ENCODE data around the gene HNRNPA1. TPM values are rescaled to one million over a fixed set of nuclear protein-coding genes. Genes with fewer than 3 reads are reported as not detected.

HNRNPA1 gene
- total and polyA plus RNA-seq, 2 donors (not counting 1 experiment from before 2014, with no cell fraction given), result 311 to 1,057 TPM

DNA sequence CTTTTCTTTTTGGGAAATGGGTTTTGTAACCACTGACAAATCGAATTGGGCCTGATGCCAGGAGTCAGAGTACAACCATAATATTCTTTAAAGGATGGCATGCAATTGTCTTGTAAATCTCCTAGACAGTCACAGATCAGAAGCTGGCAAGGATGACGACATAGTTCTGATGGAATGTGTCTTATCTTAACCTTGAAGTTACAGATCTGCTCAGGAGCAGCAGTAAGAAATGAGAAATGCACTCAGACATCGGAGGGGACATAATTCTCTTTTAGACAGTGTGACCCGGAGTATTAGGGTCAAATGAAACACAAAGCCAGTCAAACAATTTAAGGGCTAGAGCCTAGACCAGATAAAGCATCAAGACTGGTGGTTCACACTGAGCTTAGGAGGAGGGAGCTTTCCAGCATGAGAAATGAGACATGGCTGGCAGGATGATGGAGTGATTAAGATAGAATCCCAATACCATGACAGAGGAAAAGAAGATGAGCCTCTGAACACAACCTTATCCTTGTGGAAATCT, 18.1 kb upstream of the HNRNPA1 start:
- Histone ChIP-seq H3K27ac (ENCODE audit: insufficient read depth, low read length) (peak overlapping the region; percentile 49), H3K79me2 (ENCODE audit: control insufficient read depth, insufficient read depth, low read length) (peaks cover 54% of the 10 kb centered on the region), H3K27me3 (ENCODE audit: control insufficient read depth, insufficient read depth, low read length) (no peaks in the 10 kb centered on the region), H3K4me2 (ENCODE audit: extremely low read depth, insufficient read depth, low read length) (peak overlapping the region; percentile 76), H4K20me1 (ENCODE audit: control insufficient read depth, extremely low read depth, insufficient read depth, low read length) (no peaks in the 10 kb centered on the region), H2AFZ (ENCODE audit: low read length) (no peak overlapping the region), H3K36me3 (ENCODE audit: control insufficient read depth, insufficient read depth, low read length) (peaks cover 1% of the 10 kb centered on the region), H3K4me3 (replicated peaks in 1 of 4; ENCODE audit: control extremely low read depth in 1 of 4, insufficient read depth in 1 of 4, low read depth in 3 of 4, low read length in 4 of 4) (peak overlapping the region in 1 of 4 experiments; percentile 2), H3K9ac (ENCODE audit: insufficient read depth, low read length) (no peak overlapping the region), H3K4me1 (ENCODE audit: control insufficient read depth, extremely low read depth, insufficient read depth, low read length) (peaks cover 19% of the 10 kb centered on the region), H3K9me3 (ENCODE audit: control insufficient read depth, insufficient read depth, low read depth, low read length) (no peaks in the 10 kb centered on the region)
- peak; percentile 37 to 76 for DNase-seq (ENCODE audit: low read depth in 2 of 2)
- TF ChIP-seq, protein P1, sequence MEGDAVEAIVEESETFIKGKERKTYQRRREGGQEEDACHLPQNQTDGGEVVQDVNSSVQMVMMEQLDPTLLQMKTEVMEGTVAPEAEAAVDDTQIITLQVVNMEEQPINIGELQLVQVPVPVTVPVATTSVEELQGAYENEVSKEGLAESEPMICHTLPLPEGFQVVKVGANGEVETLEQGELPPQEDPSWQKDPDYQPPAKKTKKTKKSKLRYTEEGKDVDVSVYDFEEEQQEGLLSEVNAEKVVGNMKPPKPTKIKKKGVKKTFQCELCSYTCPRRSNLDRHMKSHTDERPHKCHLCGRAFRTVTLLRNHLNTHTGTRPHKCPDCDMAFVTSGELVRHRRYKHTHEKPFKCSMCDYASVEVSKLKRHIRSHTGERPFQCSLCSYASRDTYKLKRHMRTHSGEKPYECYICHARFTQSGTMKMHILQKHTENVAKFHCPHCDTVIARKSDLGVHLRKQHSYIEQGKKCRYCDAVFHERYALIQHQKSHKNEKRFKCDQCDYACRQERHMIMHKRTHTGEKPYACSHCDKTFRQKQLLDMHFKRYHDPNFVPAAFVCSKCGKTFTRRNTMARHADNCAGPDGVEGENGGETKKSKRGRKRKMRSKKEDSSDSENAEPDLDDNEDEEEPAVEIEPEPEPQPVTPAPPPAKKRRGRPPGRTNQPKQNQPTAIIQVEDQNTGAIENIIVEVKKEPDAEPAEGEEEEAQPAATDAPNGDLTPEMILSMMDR (conservative IDR thresholded peaks at IDR 0.05 in 1 of 2, IDR thresholded peaks at IDR 0.05 in 1 of 2; ENCODE audit: low read depth in 1 of 2, low read length in 2 of 2), result no peak
- no peak for TF ChIP-seq EZH2 (IDR thresholded peaks at IDR 0.05; ENCODE audit: low read length, missing control alignments)

- Histone ChIP-seq H3K4me1 (ENCODE audit: control insufficient read depth, extremely low read depth, insufficient read depth, low read length) (peaks cover 11% of the 10 kb centered on the region), H3K9ac (ENCODE audit: insufficient read depth, low read length) (no peak overlapping the region), H4K20me1 (ENCODE audit: control insufficient read depth, extremely low read depth, insufficient read depth, low read length) (no peaks in the 10 kb centered on the region), H3K9me3 (ENCODE audit: control insufficient read depth, insufficient read depth, low read depth, low read length) (no peaks in the 10 kb centered on the region), H3K4me3 (replicated peaks in 1 of 4; ENCODE audit: control extremely low read depth in 1 of 4, insufficient read depth in 1 of 4, low read depth in 3 of 4, low read length in 4 of 4) (no peak overlapping the region), H3K4me2 (ENCODE audit: extremely low read depth, insufficient read depth, low read length) (no peak overlapping the region), H2AFZ (ENCODE audit: low read length) (no peak overlapping the region), H3K27me3 (ENCODE audit: control insufficient read depth, insufficient read depth, low read length) (no peaks in the 10 kb centered on the region), H3K27ac (ENCODE audit: insufficient read depth, low read length) (no peak overlapping the region), H3K79me2 (ENCODE audit: control insufficient read depth, insufficient read depth, low read length) (peaks cover 47% of the 10 kb centered on the region), H3K36me3 (ENCODE audit: control insufficient read depth, insufficient read depth, low read length) (peaks cover 1% of the 10 kb centered on the region)
- TF ChIP-seq, protein P1 (conservative IDR thresholded peaks at IDR 0.05 in 1 of 2, IDR thresholded peaks at IDR 0.05 in 1 of 2; ENCODE audit: low read depth in 1 of 2, low read length in 2 of 2), result no peak
- TF ChIP-seq EZH2 (IDR thresholded peaks at IDR 0.05; ENCODE audit: low read length, missing control alignments), result no peak
- DNase-seq (ENCODE audit: low read depth in 2 of 2), result no peak
These were observed 15.1 kb upstream of the HNRNPA1 start for GRCh38 chr12:54265364-54265812.

DNA sequence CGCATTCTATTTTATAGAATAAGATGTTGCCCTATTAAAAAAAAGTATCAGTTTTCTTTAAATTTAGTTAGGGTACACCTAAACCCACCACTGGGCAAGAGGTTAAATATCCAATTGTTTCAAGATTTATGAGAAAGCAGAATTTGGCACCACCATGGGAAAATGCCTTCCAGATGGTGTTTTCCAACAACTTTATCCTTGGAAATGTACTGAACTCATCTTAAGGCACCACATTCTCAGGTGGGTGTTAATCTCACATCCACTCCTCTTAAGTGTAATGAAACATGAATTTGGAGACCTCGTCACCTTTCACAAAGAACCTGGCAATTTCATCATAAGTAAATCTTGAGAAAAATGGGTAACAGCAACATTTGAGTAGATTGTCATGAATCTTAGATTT, 13.7 kb upstream of the HNRNPA1 start:
- Histone ChIP-seq H3K9me3 (ENCODE audit: control insufficient read depth, insufficient read depth, low read depth, low read length) (no peaks in the 10 kb centered on the region), H3K27me3 (ENCODE audit: control insufficient read depth, insufficient read depth, low read length) (no peaks in the 10 kb centered on the region), H3K79me2 (ENCODE audit: control insufficient read depth, insufficient read depth, low read length) (peaks cover 39% of the 10 kb centered on the region), H2AFZ (ENCODE audit: low read length) (no peak overlapping the region), H4K20me1 (ENCODE audit: control insufficient read depth, extremely low read depth, insufficient read depth, low read length) (no peaks in the 10 kb centered on the region), H3K4me3 (replicated peaks in 1 of 4; ENCODE audit: control extremely low read depth in 1 of 4, insufficient read depth in 1 of 4, low read depth in 3 of 4, low read length in 4 of 4) (no peak overlapping the region), H3K4me1 (ENCODE audit: control insufficient read depth, extremely low read depth, insufficient read depth, low read length) (peaks cover 9% of the 10 kb centered on the region), H3K4me2 (ENCODE audit: extremely low read depth, insufficient read depth, low read length) (no peak overlapping the region), H3K36me3 (ENCODE audit: control insufficient read depth, insufficient read depth, low read length) (peaks cover 1% of the 10 kb centered on the region), H3K27ac (ENCODE audit: insufficient read depth, low read length) (no peak overlapping the region), H3K9ac (ENCODE audit: insufficient read depth, low read length) (no peak overlapping the region)
- TF ChIP-seq, protein P1 (conservative IDR thresholded peaks at IDR 0.05 in 1 of 2, IDR thresholded peaks at IDR 0.05 in 1 of 2; ENCODE audit: low read depth in 1 of 2, low read length in 2 of 2), result no peak
- TF ChIP-seq EZH2 (IDR thresholded peaks at IDR 0.05; ENCODE audit: low read length, missing control alignments), result no peak
- no peak for DNase-seq (ENCODE audit: low read depth in 2 of 2)
